Upper lobe of left lung (tissue), 4 donors: Measurements from ENCODE around the gene AHNAK.

Experiments
- CTCF ChIP-seq, 6 experiments: fragments of 450-650 bp in 4 of 6; fragments of 200-600 bp in 2 of 6; sonication (generic) in 2 of 6; IDR thresholded peaks; one replicate each; pipeline ENCODE4 v1.5.1; 2016 to 2019; ENCODE audit warnings: antibody characterized with exemption in 6 of 6
- EP300 ChIP-seq, 4 donors: sonication (generic); formaldehyde crosslinking; IDR thresholded peaks; one replicate each; pipeline ENCODE4 v1.5.1; 2017; ENCODE audit warnings: antibody characterized with exemption in 4 of 4, control low read depth in 2 of 4
- POLR2A ChIP-seq, 4 donors: fragments of 450-650 bp; IDR thresholded peaks; one replicate each; pipeline ENCODE4 v1.5.1; 2016 to 2017; ENCODE audit warnings: antibody characterized with exemption in 4 of 4, mild to moderate bottlenecking in 2 of 4

- TF ChIP-seq CTCF (IDR thresholded peaks at IDR 0.05), result no peak
- TF ChIP-seq POLR2A (IDR thresholded peaks at IDR 0.05), result no peak
- TF ChIP-seq EP300 (IDR thresholded peaks at IDR 0.05), result no peak
These were observed 12.1 kb upstream of the AHNAK start for GRCh38 chr11:62558669-62559068.
